ENCODE data around the gene MRM1. TPM values are rescaled to one million over a fixed set of nuclear protein-coding genes. Genes with fewer than 3 reads are reported as not detected.

MRM1 gene
- total RNA-seq, 1 donor from 2014 or later: 2.6 TPM

DNA sequence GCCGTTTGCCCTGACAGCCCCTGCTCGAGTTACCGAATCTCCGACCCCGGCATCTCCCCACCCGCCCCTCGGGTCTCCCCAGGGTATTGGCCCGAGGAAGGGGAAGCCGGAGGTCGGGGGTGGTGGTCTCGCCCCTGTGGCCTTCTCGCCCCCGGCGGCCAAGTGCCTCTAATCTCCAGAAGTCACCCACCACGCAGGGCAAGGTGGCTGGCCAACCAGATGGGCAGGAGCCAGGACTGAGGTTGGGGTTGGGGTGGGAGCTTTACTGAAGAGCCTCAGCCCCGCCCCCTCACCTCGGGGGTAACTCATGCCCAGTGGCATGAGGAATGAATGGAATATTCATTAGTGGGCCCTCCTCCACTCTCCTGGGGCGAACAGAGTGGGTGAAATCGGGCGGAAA lies 9.1 kb upstream of the MRM1 start:
- peak overlapping the region; percentile 63 for H3K27ac Mint-ChIP-seq (ENCODE audit: unreplicated experiment)
- no peaks in the 10 kb centered on the region for H3K9me3 Mint-ChIP-seq (ENCODE audit: low read depth)

DNA sequence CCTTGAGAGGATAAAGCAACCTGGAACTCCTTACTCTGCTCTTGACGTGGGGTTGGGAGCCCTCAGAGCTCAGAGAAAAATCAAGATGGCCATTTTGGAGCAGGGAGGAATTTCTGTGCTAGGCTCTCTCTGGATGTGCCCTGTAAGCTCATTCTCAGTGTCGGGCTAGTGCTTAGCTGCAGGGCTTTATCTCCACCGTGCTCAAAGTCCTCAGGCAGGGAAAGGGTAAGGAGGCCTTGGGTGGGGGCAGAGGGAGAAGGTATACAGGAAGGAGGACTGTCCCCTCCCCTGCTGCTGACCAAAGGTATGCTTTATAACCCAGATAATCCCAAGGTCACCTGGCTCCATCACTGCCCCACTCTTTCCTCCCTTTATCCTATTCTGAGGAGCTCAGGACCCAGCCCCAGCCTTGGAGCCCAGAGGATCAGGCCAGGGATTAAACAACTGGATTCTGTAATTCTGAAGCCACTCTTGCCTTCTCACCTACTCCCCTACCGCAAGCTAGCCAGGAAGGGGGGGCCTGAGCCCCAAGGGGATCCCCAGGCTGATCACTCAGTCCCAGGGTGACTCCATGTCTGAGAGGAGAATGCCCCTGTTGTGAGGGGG lies 8.6 kb upstream of the MRM1 start:
- no peaks in the 10 kb centered on the region for H3K27me3 Mint-ChIP-seq (ENCODE audit: low read depth)
- no peaks in the 10 kb centered on the region for H3K9me3 Mint-ChIP-seq (ENCODE audit: low read depth)
- H3K27ac Mint-ChIP-seq (ENCODE audit: unreplicated experiment): peak overlapping the region; percentile 63
- peaks cover 5% of the 10 kb centered on the region for H3K36me3 Mint-ChIP-seq (ENCODE audit: low read depth)
- TF ChIP-seq, protein P1, sequence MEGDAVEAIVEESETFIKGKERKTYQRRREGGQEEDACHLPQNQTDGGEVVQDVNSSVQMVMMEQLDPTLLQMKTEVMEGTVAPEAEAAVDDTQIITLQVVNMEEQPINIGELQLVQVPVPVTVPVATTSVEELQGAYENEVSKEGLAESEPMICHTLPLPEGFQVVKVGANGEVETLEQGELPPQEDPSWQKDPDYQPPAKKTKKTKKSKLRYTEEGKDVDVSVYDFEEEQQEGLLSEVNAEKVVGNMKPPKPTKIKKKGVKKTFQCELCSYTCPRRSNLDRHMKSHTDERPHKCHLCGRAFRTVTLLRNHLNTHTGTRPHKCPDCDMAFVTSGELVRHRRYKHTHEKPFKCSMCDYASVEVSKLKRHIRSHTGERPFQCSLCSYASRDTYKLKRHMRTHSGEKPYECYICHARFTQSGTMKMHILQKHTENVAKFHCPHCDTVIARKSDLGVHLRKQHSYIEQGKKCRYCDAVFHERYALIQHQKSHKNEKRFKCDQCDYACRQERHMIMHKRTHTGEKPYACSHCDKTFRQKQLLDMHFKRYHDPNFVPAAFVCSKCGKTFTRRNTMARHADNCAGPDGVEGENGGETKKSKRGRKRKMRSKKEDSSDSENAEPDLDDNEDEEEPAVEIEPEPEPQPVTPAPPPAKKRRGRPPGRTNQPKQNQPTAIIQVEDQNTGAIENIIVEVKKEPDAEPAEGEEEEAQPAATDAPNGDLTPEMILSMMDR (IDR thresholded peaks at IDR 0.05): no peak
- no peak for DNase-seq (ENCODE audit: low spot score)
- H3K4me3 Mint-ChIP-seq (ENCODE audit: unreplicated experiment): peak overlapping the region; percentile 64
- peaks cover 19% of the 10 kb centered on the region for H3K4me1 Mint-ChIP-seq (ENCODE audit: low read depth)

More for the DNA sequence above, 9.1 kb upstream of the MRM1 start:
- Mint-ChIP-seq H3K27me3 (ENCODE audit: low read depth) (no peaks in the 10 kb centered on the region), H3K4me3 (ENCODE audit: unreplicated experiment) (peak overlapping the region; percentile 64), H3K4me1 (ENCODE audit: low read depth) (peaks cover 19% of the 10 kb centered on the region), H3K36me3 (ENCODE audit: low read depth) (peaks cover 5% of the 10 kb centered on the region)
- TF ChIP-seq, protein P1 (IDR thresholded peaks at IDR 0.05): no peak
- no peak for DNase-seq (ENCODE audit: low spot score)

DNA sequence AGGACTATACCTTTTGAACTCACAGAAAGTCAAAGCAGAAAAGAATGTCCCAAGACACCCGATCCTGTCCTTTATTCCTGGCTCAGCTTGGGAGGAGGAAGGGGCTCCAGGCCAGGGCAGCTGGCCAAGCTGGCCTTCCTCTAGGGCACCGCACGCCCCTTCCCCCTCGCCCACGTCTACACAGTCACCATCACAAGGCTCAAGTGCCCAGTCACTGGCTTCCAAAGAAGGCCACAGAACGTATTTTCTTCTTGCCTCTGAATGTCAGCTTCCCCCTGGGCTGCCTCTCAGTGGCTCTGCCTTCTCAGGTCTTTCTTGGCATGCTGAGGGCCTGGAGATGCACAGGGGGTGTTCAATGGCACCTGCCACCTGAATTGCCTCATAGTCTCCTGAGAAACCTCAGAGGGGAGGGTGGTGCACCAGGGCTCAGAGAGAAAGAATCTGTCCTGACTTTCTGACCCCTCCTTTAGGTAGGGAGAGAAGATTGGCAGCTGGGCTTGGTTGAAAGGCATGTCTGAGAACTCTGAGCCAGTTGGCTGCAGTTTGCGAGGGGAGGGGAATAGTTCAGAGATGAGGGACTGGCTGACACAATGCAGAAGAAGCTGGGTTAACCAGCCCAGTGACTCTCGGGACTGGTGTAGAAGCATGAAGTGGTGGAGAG lies 7.6 kb upstream of the MRM1 start:
- Mint-ChIP-seq H3K4me3 (ENCODE audit: unreplicated experiment) (no peak overlapping the region), H3K36me3 (ENCODE audit: low read depth) (peaks cover 4% of the 10 kb centered on the region), H3K4me1 (ENCODE audit: low read depth) (peaks cover 19% of the 10 kb centered on the region), H3K27me3 (ENCODE audit: low read depth) (no peaks in the 10 kb centered on the region), H3K27ac (ENCODE audit: unreplicated experiment) (peak overlapping the region; percentile 54), H3K9me3 (ENCODE audit: low read depth) (no peaks in the 10 kb centered on the region)
- TF ChIP-seq, protein P1 (IDR thresholded peaks at IDR 0.05): no peak
- no peak for DNase-seq (ENCODE audit: low spot score)

DNA sequence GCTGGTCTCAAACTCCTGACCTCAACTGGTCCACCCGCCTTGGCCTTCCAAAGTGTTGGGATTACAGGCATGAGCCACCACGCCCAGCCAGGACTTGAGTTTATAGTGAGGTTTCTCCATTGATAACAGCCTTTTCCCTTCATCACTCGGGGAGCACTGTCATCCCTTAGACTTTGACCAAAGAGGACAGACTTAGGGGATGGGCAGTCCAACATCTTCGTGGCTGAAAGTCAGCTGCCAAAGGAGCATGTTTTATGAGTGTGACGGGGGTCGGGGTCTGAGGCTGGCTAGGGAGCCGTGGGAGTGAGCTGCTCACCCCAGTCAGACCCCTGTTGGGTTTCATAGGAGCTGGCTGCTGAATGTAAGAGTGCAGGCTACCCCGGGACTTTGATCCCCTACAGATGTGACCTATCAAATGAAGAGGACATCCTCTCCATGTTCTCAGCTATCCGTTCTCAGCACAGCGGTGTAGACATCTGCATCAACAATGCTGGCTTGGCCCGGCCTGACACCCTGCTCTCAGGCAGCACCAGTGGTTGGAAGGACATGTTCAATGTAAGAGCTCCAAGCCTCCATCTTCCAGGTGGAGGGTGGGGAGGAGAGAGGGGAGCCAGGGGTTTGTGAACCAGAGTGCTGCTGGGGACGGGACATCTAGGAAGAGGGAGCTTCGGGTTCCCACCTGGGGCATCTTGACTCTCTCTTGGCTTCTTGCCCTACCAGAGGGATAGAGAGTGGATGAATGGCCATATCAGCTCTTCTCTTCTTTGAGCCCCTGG lies 6.6 kb upstream of the MRM1 start:
- peaks cover 19% of the 10 kb centered on the region for H3K4me1 Mint-ChIP-seq (ENCODE audit: low read depth)
- no peaks in the 10 kb centered on the region for H3K9me3 Mint-ChIP-seq (ENCODE audit: low read depth)
- TF ChIP-seq, protein P1 (IDR thresholded peaks at IDR 0.05): no peak
- no peaks in the 10 kb centered on the region for H3K27me3 Mint-ChIP-seq (ENCODE audit: low read depth)
- H3K36me3 Mint-ChIP-seq (ENCODE audit: low read depth): peaks cover 2% of the 10 kb centered on the region
- no peak for DNase-seq (ENCODE audit: low spot score)
- no peak overlapping the region for H3K27ac Mint-ChIP-seq (ENCODE audit: unreplicated experiment)
- no peak overlapping the region for H3K4me3 Mint-ChIP-seq (ENCODE audit: unreplicated experiment)

DNA sequence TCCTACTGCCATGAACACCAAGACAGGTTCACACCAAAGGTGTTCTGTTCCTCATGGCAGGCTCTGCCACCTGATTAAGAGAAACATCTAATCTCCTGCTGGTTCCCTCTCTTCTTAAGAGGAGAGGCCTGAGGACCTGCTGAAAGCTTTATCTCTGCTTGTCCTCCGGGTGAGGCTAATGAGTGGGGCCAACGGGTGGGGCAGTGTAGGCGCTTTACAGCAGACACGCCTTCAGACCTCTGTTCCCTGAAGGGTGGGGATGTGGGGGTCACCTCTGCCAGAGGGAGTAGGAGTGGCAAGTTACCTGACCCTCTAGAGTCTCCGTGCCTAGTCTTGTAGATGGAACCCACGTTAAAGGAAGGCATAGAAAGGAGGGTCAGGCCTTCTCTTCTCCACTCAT lies 4.2 kb upstream of the MRM1 start:
- H3K4me1 Mint-ChIP-seq (ENCODE audit: low read depth): peaks cover 25% of the 10 kb centered on the region
- H3K4me3 Mint-ChIP-seq (ENCODE audit: unreplicated experiment): no peak overlapping the region
- TF ChIP-seq, protein P1 (IDR thresholded peaks at IDR 0.05): no peak
- DNase-seq (ENCODE audit: low spot score): no peak
- H3K27me3 Mint-ChIP-seq (ENCODE audit: low read depth): no peaks in the 10 kb centered on the region
- no peaks in the 10 kb centered on the region for H3K9me3 Mint-ChIP-seq (ENCODE audit: low read depth)
- peaks cover 2% of the 10 kb centered on the region for H3K36me3 Mint-ChIP-seq (ENCODE audit: low read depth)
- H3K27ac Mint-ChIP-seq (ENCODE audit: unreplicated experiment): no peak overlapping the region

Data from chondrocyte (in vitro differentiated cells).